Ramos (cell line): ENCODE data around the gene AKR1C1.
"Not testable (repeated sequence)": the region's sequence is repeated elsewhere in the genome, so short reads cannot be mapped to it uniquely, and the experiment has no call there.

Source experiments
- in situ Hi-C: fragments of 300-500 bp; cut with MboI; formaldehyde crosslinking; loops from one replicate; pipeline ENCODE4 v1.14.3; 2022; ENCODE audit warnings: low sequenced_read_pairs; ENCODE audit not compliant: unreplicated experiment

AKR1C1 gene

DNA sequence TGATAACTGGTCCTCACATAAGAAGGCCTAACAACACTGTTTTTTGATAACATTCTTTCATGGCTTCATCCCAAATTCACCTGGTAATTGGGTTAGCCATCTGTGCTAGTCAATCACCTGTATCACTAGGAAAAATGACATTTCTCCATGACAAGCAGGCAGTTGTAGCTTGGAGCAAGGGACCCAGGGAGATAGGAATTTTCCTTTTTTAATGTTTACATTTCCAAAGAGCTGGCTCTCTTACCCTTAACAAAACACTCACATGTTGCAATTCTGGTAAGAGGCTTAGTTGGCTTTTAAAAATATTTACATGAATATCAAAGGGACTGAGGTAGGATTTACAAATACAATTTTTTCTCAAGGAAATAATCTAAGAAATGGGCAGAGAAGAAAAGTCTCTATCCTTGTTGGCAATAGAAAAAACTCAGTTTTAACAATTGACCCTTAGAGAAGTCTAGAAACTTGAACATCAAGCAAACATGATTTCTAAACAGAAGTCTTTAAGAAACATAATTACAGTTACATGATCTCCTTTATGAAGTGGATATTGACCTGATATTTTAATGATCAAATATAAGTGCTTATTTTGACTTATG is 16.1 kb upstream of the AKR1C1 start:
- in situ Hi-C loops: no loop called here

DNA sequence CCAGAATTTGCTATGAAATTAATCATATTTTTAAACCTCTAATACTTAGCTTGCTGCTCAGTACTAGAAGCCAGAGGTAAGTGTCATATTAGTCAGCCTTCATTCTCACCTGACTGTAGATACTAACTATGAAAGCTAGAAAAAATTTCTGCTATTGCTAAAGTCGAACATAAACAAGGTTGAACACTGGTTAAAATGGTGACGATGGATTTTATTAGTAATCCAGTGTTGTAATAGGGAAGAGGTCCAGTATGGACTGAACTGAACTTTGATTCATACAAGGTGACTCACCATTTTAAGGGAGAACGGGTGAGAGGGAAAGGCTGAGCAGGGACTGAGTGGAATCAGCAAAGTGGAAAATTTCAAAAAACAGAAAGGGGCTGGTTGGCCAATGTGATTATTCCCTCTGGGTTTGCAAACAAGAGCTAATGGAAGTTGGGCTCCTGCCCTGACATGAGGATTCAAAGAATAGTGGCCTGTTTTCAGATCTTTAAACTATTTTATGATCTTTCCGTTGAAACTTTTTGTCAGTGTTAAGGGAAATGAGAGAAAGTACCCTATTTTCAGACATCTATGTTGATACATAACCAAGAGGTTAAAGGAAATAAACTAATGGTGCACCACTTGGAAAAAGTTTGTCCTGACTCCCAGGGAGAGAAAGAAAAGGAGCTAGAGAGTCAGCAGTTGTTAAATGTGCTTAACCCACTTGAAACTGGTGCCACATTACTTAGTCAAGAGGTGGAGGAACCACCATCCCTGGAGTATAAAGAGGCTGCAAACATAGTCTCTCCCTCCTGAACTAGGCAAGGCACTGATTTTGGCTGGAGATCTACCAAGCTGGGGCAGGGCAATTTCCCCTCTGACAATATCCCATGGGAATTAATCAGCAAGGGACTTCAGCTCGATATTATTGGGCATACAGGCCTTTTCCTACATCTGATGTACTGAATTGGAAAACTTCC is 15.3 kb upstream of the AKR1C1 start:
- in situ Hi-C loops: no loop called here

DNA sequence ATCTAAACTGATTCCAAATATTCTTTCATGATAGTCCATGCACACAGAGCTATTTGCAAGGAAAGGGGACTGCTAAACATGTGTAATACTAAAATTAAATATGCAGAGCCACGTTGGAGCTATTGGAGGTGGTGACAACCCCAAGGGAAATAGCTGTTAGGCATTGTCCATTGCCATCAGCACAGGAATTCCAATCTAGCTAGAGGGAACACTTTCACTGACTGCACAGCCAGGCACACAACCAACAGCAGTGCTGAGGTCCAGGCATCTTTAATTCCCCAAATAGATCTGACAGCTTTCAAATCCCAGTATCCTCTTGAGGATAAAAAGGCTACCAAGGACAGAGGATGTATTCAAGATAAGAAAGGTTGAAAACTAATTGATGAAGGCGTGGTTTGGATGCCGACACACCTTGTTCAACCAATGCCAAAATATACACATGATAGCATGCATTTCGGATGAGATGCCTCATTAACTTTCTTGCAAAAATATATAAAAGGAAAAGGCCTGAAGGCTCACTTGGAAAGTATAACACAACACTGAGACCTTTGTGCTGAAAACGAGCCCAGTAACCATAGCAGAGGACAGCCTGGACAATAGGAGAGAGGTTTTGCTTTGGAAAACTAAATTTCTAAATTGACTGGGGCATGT is 11.6 kb upstream of the AKR1C1 start:
- in situ Hi-C loops: not testable (repeated sequence)

DNA sequence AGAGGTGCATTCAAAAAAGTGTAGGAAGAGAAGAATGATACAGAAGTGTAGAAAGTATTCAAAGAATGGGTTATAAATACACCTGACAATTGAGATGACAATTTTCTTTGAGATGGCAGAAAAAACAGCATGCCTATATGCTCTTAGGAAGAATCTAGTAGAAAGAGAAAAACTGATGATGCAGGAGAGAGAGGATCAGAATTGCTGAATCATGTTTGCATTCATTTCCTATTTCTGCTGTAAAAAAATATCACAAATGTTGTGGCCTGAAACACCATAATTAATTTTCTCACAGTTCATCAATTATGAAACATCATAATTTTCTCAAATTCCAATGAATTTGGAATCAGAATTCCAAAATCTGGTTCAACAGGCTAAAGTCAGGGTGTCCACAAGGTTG is 9.8 kb upstream of the AKR1C1 start:
- in situ Hi-C loops: no loop called here

DNA sequence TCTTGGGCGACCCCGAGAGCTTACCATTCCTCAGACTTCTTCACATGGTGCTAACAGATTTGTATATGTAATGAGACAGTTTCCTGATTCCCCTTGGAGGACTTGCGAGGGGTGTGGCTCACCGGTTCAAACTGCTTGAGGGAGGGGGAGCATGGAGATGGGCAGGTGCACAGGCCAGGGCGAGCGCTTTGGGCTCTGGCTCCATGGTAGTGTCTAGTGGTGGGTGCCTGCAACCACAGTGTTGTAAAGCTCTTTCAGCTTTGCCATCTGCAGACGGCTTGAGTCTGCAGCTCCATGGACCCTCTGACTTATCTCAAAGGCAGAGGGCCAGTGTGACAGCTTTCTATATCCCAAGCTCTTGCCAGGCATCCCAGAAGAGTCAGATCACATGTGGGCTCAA is 7.1 kb upstream of the AKR1C1 start:
- in situ Hi-C loops: not testable (repeated sequence)

DNA sequence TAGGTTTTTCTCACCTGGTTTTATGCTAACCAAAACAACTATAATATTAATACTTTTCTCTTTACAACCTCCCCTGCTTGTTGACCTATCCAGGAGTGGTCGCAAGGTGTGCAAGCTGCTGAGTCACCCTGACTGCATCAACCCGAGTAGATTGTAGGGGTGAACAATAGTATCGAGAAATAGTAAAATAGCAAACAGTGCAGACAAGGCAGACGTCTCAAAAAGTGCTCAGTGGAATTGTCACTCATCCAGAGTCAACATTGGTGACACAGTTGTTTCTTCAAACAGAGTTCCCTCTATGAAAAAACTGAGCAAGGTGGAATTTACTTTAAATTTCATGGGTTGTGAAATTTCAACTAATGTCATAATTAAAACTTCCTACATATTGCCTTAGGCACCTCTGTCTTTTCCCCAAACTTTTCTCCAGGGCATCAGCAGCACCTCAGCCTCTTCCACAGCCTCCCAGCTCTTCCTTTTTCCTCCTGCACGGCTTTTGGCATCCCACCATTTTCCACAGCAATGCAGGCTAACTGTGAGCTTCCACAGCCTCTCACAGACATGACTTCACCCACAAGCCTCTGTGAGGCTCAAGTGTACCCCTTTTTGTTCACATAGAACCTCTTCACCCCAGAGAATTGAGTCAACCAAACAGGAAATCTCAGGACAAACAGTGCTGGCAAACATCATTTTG is 6.1 kb upstream of the AKR1C1 start:
- in situ Hi-C loops: not testable (repeated sequence)

DNA sequence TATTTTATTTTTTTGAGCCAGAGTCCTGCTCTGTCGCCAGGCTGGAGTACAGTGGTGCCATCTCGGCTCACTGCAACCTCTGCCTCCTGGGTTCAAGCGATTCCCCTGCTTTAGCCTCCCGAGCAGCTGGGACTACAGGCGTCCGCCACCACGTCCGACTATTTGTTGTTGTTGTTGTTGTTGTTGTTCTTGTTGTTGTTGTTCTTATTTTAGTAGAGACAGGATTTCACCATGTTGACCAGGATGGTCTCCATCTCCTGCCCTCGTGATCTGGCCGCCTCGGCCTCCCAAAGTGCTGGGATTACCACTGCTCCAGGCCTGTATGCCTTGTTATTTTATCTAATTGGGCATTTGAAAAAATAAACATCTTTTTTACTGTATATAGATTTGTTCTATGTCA is 1.7 kb upstream of the AKR1C1 start:
- in situ Hi-C loops: not testable (repeated sequence)

DNA sequence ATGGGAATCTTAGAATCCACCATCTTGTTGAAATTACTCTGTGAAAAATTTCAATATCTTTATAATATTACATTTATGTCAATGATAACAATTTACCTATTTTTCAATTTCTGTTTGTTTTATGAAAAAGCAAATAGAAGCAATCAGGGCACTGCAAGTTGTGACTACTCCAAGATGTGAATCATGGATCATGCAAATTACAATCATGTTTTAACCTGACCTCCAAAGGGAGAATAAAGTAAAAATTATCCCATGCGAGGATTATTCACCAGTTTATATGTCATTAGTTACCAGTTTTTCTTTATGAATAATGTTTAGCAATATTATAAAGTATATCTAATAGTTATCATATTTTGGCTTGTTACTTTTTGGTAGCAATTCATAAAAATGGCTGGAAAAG is 907 bp upstream of the AKR1C1 start:
- in situ Hi-C loops: not testable (repeated sequence)

DNA sequence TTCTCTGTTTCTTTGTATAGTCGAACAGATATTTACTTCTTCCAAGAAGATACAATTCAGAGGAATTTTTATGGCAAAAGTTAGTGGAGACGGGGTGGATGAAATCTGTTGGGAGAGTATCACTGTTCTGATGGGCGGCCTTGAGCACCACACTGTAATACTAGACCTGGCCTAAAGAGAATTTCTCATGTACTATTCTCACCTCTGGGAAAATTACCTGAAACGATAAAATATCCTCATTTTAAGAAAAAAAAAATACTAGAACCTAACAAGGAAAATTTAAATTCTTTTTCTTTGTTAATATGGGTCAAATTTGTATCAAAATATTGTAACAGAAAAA is 570 bp downstream of the AKR1C1 start:
- in situ Hi-C loops: not testable (repeated sequence)

DNA sequence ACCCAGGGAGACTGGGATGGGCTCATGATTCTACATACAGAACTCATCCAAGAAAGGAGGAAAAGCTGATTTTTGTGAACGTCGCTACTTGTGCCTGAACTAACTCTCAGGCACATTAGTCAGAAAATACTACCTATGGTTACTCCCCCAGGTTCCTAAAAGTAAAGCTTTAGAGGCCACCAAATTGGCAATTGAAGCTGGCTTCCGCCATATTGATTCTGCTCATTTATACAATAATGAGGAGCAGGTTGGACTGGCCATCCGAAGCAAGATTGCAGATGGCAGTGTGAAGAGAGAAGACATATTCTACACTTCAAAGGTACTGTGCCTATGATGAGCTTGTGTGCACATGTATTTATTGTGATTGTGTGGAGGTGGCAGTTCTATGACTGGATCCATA is 2.5 kb downstream of the AKR1C1 start:
- in situ Hi-C loops: not testable (repeated sequence)

DNA sequence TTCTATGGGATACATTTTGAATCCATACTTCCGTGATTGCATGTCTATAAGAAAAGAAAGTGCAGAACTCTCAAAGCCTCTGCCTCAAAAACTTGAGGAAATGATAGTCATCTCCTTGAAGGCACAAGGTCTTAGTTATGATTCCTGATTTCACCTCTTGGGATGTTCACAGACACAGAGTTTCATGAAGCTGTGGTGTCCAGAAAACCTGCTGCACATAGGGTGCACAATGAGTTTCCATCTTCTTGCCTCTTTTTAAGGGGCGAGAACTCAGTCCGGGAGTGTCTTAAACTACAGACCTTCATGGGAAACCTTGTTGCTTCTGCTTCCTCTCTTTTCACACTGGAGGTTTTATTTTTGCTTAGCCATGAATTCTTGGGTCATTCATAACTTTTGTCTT is 4.0 kb downstream of the AKR1C1 start:
- in situ Hi-C loops: not testable (repeated sequence)

DNA sequence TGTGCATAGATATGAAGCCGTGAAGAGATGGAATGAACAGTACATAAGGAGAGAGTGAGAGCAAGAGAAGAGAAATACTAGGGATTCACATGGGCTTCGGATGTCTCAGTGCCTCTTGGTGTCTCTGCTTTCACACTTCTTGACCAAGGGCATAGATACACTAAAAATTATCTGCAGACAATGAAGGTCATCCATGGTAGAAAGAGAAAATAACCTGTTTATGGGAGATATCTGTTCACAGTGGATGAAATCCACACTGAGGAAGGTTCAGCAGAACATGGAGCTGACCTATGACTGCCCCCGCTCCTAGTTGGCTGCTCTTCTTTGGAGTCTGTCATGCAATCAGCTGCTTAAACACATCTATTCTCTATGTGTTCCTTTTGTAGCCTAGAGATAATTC is 6.1 kb downstream of the AKR1C1 start:
- in situ Hi-C loops: not testable (repeated sequence)

DNA sequence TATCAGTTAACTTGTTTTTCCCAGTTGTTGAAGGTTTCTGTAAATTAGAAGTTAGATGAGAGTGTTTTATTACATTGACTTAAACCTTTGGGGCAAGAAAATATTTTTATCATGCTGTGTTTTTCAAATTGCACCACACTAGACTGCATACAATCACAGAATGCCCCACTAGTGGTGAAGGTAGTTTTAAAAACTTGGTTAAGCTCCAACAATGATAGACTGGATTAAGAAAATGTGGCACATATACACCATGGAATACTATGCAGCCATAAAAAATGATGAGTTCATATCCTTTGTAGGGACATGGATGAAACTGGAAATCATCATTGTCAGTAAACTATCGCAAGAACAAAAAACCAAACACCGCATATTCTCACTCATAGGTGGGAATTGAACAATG is 7.1 kb downstream of the AKR1C1 start:
- in situ Hi-C loops: not testable (repeated sequence)

DNA sequence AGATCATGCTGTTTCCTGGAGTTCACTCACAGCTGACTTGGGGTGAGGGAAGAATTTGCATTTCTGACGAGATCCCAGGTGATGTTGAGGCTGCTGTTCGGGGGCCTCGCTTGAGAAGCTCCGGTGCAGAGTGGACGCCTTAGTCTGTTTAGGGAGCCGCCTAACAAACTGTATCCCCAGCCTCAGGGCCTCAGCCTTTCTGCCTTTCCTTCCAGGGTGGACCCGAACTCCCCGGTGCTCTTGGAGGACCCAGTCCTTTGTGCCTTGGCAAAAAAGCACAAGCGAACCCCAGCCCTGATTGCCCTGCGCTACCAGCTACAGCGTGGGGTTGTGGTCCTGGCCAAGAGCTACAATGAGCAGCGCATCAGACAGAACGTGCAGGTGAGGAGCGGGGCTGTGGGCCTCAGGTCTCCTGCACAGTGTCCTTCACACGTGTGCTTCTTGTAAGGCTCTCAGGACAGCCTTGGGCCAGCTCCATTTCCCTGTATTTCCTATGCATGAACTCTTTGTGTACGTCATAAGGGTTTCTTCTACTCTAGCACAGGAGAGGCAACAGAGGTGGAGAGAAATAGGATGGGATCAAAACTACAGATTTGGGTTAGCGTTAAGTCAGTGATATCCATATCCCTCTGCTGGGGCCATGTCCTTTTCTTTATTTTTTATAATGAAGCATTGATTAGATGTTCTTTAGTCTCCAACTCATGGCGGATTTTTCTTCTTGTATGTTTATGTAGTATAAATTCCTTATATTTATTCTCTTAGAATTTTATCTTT is 9.3 kb downstream of the AKR1C1 start:
- in situ Hi-C loops: not testable (repeated sequence)

DNA sequence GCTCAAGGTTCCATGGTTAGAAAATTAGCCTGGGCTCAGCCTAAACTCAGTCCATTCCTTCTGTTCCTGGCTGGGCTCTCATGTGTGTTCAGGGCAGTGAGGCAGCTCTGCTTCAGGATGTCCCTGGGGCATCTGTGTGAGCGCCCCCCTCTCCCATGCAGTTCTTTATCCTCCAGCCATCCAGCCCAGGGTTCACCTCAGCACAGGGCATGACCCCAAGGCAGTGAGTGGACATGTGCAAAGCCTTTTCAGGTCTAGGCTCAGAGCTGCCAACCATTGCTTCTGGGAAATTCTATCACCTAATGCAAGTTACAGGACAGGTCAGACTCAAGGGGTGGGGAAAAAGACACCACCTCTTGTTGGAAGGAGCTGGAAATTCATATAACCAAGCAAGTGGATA is 10.1 kb downstream of the AKR1C1 start:
- in situ Hi-C loops: not testable (repeated sequence)

DNA sequence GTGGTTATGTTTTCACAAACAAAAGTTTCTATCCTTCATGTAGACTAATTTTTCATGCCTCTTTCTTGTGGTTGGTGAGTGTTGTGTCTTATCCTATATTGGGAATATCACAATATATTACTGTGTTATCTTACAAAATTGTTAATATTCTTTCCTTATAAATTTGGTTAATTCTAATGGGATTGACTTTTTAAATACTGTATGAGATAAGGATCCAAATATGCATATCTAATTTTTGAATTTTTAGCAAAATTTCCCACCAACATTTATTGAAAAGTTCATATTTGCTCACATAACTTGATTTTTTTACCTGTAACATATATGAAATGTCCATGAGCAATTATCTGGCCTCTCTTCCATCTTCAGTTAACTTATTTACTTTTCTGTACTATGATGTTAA is 11.2 kb downstream of the AKR1C1 start:
- in situ Hi-C loops: not testable (repeated sequence)

DNA sequence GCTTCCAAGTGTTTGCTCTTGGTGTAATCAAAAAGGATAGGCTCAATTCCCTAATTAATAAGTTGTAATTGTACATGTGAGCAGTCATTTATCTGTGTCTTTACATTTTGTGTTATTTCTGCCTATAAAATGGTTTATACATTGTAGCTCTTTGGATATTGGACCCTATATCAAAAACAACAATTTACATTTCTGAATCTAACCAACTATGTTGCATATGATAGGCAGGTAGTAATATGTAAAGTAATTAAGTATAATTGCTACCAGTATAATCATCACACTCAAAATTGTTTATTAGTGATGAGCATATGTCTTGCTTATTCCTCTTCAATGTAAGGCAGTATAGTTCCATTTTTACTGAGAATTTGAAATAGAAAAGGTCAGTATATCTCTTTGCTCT is 13.8 kb downstream of the AKR1C1 start:
- in situ Hi-C loops: no loop called here

DNA sequence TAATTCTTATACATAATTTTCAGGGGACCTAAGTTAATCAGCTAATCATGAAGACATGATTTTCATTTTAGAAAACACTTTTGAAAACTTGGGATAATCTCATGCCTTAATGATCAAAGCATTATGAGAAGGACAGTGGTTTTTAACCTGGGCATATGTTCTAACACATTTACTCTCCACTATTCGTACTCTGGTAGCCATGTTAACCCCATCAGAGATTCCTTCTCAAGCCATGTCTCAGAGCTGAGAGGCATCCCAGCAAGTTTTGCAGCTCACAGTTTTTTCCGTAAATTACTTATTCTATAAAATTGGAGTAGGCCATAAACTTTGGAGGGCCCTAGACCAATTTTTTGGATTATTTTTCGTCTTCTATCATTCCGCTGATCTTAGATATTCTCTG is 15.7 kb downstream of the AKR1C1 start:
- in situ Hi-C loops: no loop called here

DNA sequence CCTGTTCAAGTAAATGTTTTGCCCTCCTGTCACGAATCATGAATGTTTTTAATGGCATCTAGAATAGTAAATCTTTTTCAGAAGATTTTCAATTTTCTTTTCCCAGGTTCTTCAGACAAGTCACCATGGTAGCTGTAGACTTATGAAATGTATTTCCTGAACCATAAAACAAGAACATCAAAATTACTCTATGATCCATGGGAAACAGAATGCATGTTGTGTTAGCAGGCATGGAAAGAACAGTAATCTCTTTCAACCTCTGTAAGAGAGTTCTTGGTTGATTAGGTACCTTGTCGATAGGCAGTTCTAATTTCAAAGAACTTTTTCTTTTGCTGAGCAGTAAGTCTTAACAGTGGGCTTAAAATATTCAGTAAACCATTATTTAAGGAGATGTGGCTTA is 17.6 kb downstream of the AKR1C1 start:
- in situ Hi-C loops: no loop called here
